Mesendoderm (in vitro differentiated cells): ENCODE data around the gene CCDC167.
A peak's percentile ranks its signal among the peaks of the same experiment; 100 is the strongest.

Experiments used
- DNase-seq: peaks from one replicate; pipeline ENCODE4 v3.0.0; 2013
- H2AK5ac ChIP-seq: 2 replicates; pipeline ENCODE4 v1.6.1; 2013; ENCODE audit warnings: low read length, inconsistent platforms
- H2BK120ac ChIP-seq: 2 replicates; pipeline ENCODE4 v1.6.1; 2013; ENCODE audit warnings: low read depth, mild to moderate bottlenecking, low read length, moderate library complexity, mixed read lengths
- H2BK15ac ChIP-seq: replicated peaks from 2 replicates; pipeline ENCODE4 v1.6.1; 2013; ENCODE audit warnings: low read depth, mild to moderate bottlenecking, moderate library complexity
- H2BK5ac ChIP-seq: 2 replicates; pipeline ENCODE4 v1.6.1; 2013; ENCODE audit warnings: low read length, inconsistent platforms
- H3K18ac ChIP-seq: 2 replicates; pipeline ENCODE4 v1.6.1; 2013; ENCODE audit warnings: mild to moderate bottlenecking, low read length, mixed read lengths
- H3K23ac ChIP-seq: one replicate; pipeline ENCODE4 v1.6.1; 2013; ENCODE audit warnings: low read length
- H3K27ac ChIP-seq: 2 replicates; pipeline ENCODE4 v1.5.1; 2013; ENCODE audit warnings: low read depth, mild to moderate bottlenecking, inconsistent platforms, low read length, moderate library complexity
- H3K27me3 ChIP-seq: 2 replicates; pipeline ENCODE4 v1.6.1; 2013; ENCODE audit warnings: low read length, control low read depth, mild to moderate bottlenecking, inconsistent platforms; ENCODE audit not compliant: insufficient read depth, poor library complexity
- H3K36me3 ChIP-seq: 2 replicates; pipeline ENCODE4 v1.6.1; 2013; ENCODE audit warnings: low read length, inconsistent platforms; ENCODE audit not compliant: control insufficient read depth, insufficient read depth
- H3K4ac ChIP-seq: one replicate; pipeline ENCODE4 v1.6.1; 2013; ENCODE audit warnings: low read depth, mild to moderate bottlenecking, low read length, moderate library complexity
- H3K4me1 ChIP-seq: 2 replicates; pipeline ENCODE4 v1.6.1; 2013; ENCODE audit warnings: low read depth, low read length, inconsistent platforms; ENCODE audit not compliant: control insufficient read depth
- H3K4me2 ChIP-seq: 2 replicates; pipeline ENCODE4 v1.6.1; 2013; ENCODE audit warnings: low read length
- H3K4me3 ChIP-seq: 2 replicates; pipeline ENCODE4 v1.5.1; 2013; ENCODE audit warnings: mild to moderate bottlenecking, low read length
- H3K56ac ChIP-seq: one replicate; pipeline ENCODE4 v1.6.1; 2013; ENCODE audit warnings: low read length
- H3K79me1 ChIP-seq: 2 replicates; pipeline ENCODE4 v1.6.1; 2013; ENCODE audit warnings: low read length, inconsistent platforms
- H3K79me2 ChIP-seq: 2 replicates; pipeline ENCODE4 v1.6.1; 2013; ENCODE audit warnings: mild to moderate bottlenecking, low read length; ENCODE audit not compliant: control insufficient read depth, insufficient read depth
- H3K9ac ChIP-seq: 2 replicates; pipeline ENCODE4 v1.6.1; 2013; ENCODE audit warnings: low read length, inconsistent platforms
- H4K5ac ChIP-seq: one replicate; pipeline ENCODE4 v1.6.1; 2013; ENCODE audit warnings: low read length
- H4K8ac ChIP-seq: one replicate; pipeline ENCODE4 v1.6.1; 2013; ENCODE audit warnings: low read depth, mild to moderate bottlenecking, control low read depth, low read length, moderate library complexity
- WGBS: extraction: QIAGEN DNeasy Blood & Tissue Kit; methylation state at CpG from one replicate; pipeline ENCODE4 v1.1.7; 2013; ENCODE audit warnings: low lambda C conversion rate, missing lambda C conversion rate; ENCODE audit not compliant: insufficient coverage; ENCODE audit errors: extremely low coverage; 5-methylcytosine and 5-hydroxymethylcytosine counted together

Gene CCDC167

GRCh38 chr6:37544530-37544929, 44.8 kb upstream of the CCDC167 start:
- Histone ChIP-seq H4K5ac (no peak overlapping the region), H3K4ac (no peak overlapping the region), H3K4me3 (no peak overlapping the region), H2BK5ac (no peak overlapping the region), H3K9ac (no peak overlapping the region), H2BK120ac (no peak overlapping the region), H3K4me1 (peaks cover 3% of the 10 kb centered on the region), H3K27me3 (no peaks in the 10 kb centered on the region), H2AK5ac (no peak overlapping the region), H3K23ac (no peak overlapping the region), H3K79me1 (no peaks in the 10 kb centered on the region), H3K4me2 (no peak overlapping the region), H3K79me2 (no peaks in the 10 kb centered on the region), H3K18ac (no peak overlapping the region), H3K36me3 (no peaks in the 10 kb centered on the region), H3K27ac (no peak overlapping the region), H2BK15ac (no peak overlapping the region), H4K8ac (no peak overlapping the region), H3K56ac (no peak overlapping the region)
- no CpG with 5 or more reads among the region's 5 CpGs for WGBS
- no peak for DNase-seq

GRCh38 chr6:37543361-37543760, 43.7 kb upstream of the CCDC167 start:
- Histone ChIP-seq H3K18ac (no peak overlapping the region), H3K23ac (no peak overlapping the region), H3K9ac (no peak overlapping the region), H2AK5ac (no peak overlapping the region), H4K8ac (no peak overlapping the region), H3K4me1 (peaks cover 3% of the 10 kb centered on the region), H3K4me3 (no peak overlapping the region), H3K79me1 (no peaks in the 10 kb centered on the region), H3K4ac (no peak overlapping the region), H2BK120ac (no peak overlapping the region), H3K79me2 (no peaks in the 10 kb centered on the region), H3K36me3 (no peaks in the 10 kb centered on the region), H3K27me3 (no peaks in the 10 kb centered on the region), H2BK5ac (no peak overlapping the region), H3K56ac (no peak overlapping the region), H3K27ac (no peak overlapping the region), H2BK15ac (no peak overlapping the region), H3K4me2 (no peak overlapping the region), H4K5ac (no peak overlapping the region)
- no peak for DNase-seq
- no CpG with 5 or more reads among the region's 4 CpGs for WGBS

- H3K56ac ChIP-seq, result no peak overlapping the region
- no peak overlapping the region for H3K4me3 ChIP-seq
- H3K23ac ChIP-seq, result no peak overlapping the region
- no peak overlapping the region for H3K4me2 ChIP-seq
- no peak overlapping the region for H2BK15ac ChIP-seq
- no peaks in the 10 kb centered on the region for H3K79me1 ChIP-seq
- H3K4ac ChIP-seq, result no peak overlapping the region
- H3K27ac ChIP-seq, result no peak overlapping the region
- no peak overlapping the region for H4K8ac ChIP-seq
- H2BK120ac ChIP-seq, result no peak overlapping the region
- peaks cover 5% of the 10 kb centered on the region for H3K4me1 ChIP-seq
- H2AK5ac ChIP-seq, result no peak overlapping the region
- no peaks in the 10 kb centered on the region for H3K36me3 ChIP-seq
- H4K5ac ChIP-seq, result no peak overlapping the region
- H3K27me3 ChIP-seq, result peaks cover 6% of the 10 kb centered on the region
- H3K9ac ChIP-seq, result no peak overlapping the region
- H3K18ac ChIP-seq, result no peak overlapping the region
- no peak for DNase-seq
- H2BK5ac ChIP-seq, result no peak overlapping the region
- no CpG with 5 or more reads among the region's 4 CpGs for WGBS
- H3K79me2 ChIP-seq, result no peaks in the 10 kb centered on the region
Observed at GRCh38 chr6:37541346-37541745, 41.7 kb upstream of the CCDC167 start.

GRCh38 chr6:37540390-37540789, 40.7 kb upstream of the CCDC167 start:
- no peak overlapping the region for H3K23ac ChIP-seq
- H3K18ac ChIP-seq, result no peak overlapping the region
- H2BK15ac ChIP-seq, result no peak overlapping the region
- no peak overlapping the region for H2AK5ac ChIP-seq
- H2BK5ac ChIP-seq, result no peak overlapping the region
- H4K5ac ChIP-seq, result no peak overlapping the region
- H3K27ac ChIP-seq, result no peak overlapping the region
- H3K79me2 ChIP-seq, result no peaks in the 10 kb centered on the region
- H3K79me1 ChIP-seq, result no peaks in the 10 kb centered on the region
- H3K36me3 ChIP-seq, result no peaks in the 10 kb centered on the region
- WGBS, result no CpG with 5 or more reads among the region's 4 CpGs
- H3K4ac ChIP-seq, result no peak overlapping the region
- H3K4me1 ChIP-seq, result peaks cover 1% of the 10 kb centered on the region
- no peak overlapping the region for H3K9ac ChIP-seq
- H3K4me2 ChIP-seq, result no peak overlapping the region
- no peak overlapping the region for H4K8ac ChIP-seq
- peak; percentile 35 for DNase-seq
- H2BK120ac ChIP-seq, result no peak overlapping the region
- H3K4me3 ChIP-seq, result no peak overlapping the region
- no peak overlapping the region for H3K56ac ChIP-seq
- H3K27me3 ChIP-seq, result peaks cover 13% of the 10 kb centered on the region

GRCh38 chr6:37540029-37540352, 40.3 kb upstream of the CCDC167 start:
- peaks cover 1% of the 10 kb centered on the region for H3K4me1 ChIP-seq
- H3K27ac ChIP-seq, result no peak overlapping the region
- no peak overlapping the region for H2BK120ac ChIP-seq
- H2AK5ac ChIP-seq, result no peak overlapping the region
- no peak overlapping the region for H3K23ac ChIP-seq
- no peaks in the 10 kb centered on the region for H3K79me1 ChIP-seq
- DNase-seq, result no peak
- H3K27me3 ChIP-seq, result peaks cover 16% of the 10 kb centered on the region
- no peak overlapping the region for H3K18ac ChIP-seq
- no peak overlapping the region for H3K4me3 ChIP-seq
- H4K5ac ChIP-seq, result no peak overlapping the region
- H3K56ac ChIP-seq, result no peak overlapping the region
- no CpG with 5 or more reads among the region's 4 CpGs for WGBS
- no peak overlapping the region for H3K9ac ChIP-seq
- H3K4ac ChIP-seq, result no peak overlapping the region
- no peaks in the 10 kb centered on the region for H3K36me3 ChIP-seq
- H3K4me2 ChIP-seq, result no peak overlapping the region
- no peak overlapping the region for H2BK5ac ChIP-seq
- no peaks in the 10 kb centered on the region for H3K79me2 ChIP-seq
- H4K8ac ChIP-seq, result no peak overlapping the region
- H2BK15ac ChIP-seq, result no peak overlapping the region

GRCh38 chr6:37539171-37540028, 39.7 kb upstream of the CCDC167 start:
- WGBS, result no CpG with 5 or more reads among the region's 9 CpGs
- Histone ChIP-seq H3K36me3 (no peaks in the 10 kb centered on the region), H3K56ac (no peak overlapping the region), H2BK120ac (no peak overlapping the region), H3K27me3 (peaks cover 17% of the 10 kb centered on the region), H3K79me1 (no peaks in the 10 kb centered on the region), H3K4me1 (peaks cover 1% of the 10 kb centered on the region), H2AK5ac (no peak overlapping the region), H3K4ac (no peak overlapping the region), H3K27ac (no peak overlapping the region), H3K79me2 (no peaks in the 10 kb centered on the region), H2BK5ac (no peak overlapping the region), H2BK15ac (no peak overlapping the region), H3K4me2 (no peak overlapping the region), H4K8ac (no peak overlapping the region), H3K4me3 (no peak overlapping the region), H3K18ac (no peak overlapping the region), H3K9ac (no peak overlapping the region), H4K5ac (no peak overlapping the region), H3K23ac (no peak overlapping the region)
- DNase-seq, result no peak
